AG09309 (cell line): ENCODE data around the gene COL11A1.

ENCODE experiments used
- DNase-seq: peaks from one replicate; pipeline ENCODE4 v3.0.0-alpha.2; 2010; ENCODE audit warnings: low read depth
- H3K4me3 ChIP-seq: 2 replicates; pipeline ENCODE4 v1.5.1; 2011; ENCODE audit warnings: mild to moderate bottlenecking, low read depth, low read length, moderate library complexity; ENCODE audit not compliant: control insufficient read depth
- TF ChIP-seq, protein P1 (sequence below): IDR thresholded peaks from 2 replicates; pipeline ENCODE4 v1.5.1; 2011; ENCODE audit warnings: mild to moderate bottlenecking, low read depth, low read length, inconsistent platforms; ENCODE audit not compliant: insufficient read depth, control insufficient read depth; ENCODE audit errors: missing control alignments

Gene COL11A1

GRCh38 chr1:103087256-103087655 lies 21.1 kb downstream of the COL11A1 start:
- TF ChIP-seq, protein P1, sequence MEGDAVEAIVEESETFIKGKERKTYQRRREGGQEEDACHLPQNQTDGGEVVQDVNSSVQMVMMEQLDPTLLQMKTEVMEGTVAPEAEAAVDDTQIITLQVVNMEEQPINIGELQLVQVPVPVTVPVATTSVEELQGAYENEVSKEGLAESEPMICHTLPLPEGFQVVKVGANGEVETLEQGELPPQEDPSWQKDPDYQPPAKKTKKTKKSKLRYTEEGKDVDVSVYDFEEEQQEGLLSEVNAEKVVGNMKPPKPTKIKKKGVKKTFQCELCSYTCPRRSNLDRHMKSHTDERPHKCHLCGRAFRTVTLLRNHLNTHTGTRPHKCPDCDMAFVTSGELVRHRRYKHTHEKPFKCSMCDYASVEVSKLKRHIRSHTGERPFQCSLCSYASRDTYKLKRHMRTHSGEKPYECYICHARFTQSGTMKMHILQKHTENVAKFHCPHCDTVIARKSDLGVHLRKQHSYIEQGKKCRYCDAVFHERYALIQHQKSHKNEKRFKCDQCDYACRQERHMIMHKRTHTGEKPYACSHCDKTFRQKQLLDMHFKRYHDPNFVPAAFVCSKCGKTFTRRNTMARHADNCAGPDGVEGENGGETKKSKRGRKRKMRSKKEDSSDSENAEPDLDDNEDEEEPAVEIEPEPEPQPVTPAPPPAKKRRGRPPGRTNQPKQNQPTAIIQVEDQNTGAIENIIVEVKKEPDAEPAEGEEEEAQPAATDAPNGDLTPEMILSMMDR = no peak
- no peak for DNase-seq
- H3K4me3 ChIP-seq = no peak overlapping the region

- TF ChIP-seq, protein P1 = no peak
- H3K4me3 ChIP-seq = no peak overlapping the region
- DNase-seq = no peak
Measured at GRCh38 chr1:103084181-103084580, 24.1 kb downstream of the COL11A1 start.

DNA sequence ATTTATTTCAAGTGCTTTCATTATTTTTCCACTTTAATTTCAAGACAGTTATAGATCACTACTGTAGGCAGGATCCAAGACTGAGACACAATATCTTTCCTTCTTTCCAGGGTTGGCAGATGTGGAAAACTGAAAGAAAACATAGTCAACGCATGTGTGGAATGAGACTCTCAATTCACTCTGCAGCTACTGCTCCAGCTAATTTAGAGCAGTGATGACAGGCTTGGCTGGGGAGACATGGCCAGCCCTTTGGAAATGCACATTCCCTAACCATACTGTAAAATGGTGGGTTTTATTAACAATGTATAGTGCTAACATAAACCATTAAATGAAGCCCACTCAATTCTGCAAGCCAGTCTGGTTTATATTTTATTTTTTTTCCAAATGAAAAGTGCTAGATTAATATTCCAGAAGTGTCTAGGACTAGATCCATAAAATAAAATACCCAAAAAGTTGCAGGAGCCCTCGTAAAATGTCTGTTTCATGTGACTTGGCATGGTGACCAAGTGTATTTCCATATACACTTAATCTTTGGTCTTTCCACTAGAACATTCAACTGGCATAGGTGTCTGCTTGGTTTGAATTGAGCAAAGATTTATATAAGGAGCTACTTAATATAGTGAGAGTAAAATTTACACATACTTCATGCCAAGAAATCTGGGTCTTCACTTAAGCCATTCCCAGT lies 32.9 kb downstream of the COL11A1 start:
- TF ChIP-seq, protein P1 = no peak
- DNase-seq = no peak
- no peak overlapping the region for H3K4me3 ChIP-seq

- TF ChIP-seq, protein P1 = no peak
- DNase-seq = no peak
- no peak overlapping the region for H3K4me3 ChIP-seq
Measured at GRCh38 chr1:103074224-103074623, 34.1 kb downstream of the COL11A1 start.

DNA sequence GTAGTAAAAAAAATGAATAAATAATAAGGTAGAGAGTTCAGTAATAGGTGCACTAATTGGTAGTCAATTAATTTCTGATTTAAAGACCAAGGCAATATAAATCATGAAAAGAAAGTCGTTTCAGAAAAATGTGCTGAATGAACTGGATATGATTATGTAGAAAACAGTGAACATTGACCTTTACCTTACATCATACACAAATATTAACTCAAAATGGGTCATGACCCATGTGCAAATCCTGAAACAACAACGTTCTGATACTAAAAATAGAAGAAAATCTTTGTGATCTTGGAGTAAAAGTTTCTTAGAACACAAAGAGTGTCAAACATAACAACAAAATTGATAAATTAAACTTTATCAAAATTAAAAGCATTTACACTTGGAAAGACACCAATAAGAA lies 39.1 kb downstream of the COL11A1 start:
- DNase-seq = no peak
- TF ChIP-seq, protein P1 = no peak
- no peak overlapping the region for H3K4me3 ChIP-seq

DNA sequence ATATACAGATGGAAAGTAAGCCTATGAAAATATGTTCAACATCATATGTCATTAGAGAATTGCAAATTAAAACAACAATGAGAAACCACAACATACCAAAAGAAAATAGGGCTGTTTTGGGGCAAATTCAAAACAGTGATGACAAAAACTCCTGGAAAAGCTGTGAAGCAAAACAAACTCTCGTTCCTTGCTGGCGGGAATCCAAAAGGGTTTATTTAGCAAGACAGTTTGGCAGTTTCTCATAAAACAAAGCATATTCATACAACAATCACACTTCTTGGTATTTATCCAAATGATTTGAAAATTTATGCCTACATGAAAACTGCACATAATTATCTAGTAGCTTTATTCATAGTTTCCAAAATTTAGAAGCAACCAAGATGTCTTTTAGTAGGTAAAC lies 44.4 kb downstream of the COL11A1 start:
- no peak for DNase-seq
- H3K4me3 ChIP-seq = no peak overlapping the region
- TF ChIP-seq, protein P1 = no peak
